SK-N-MC (cell line): ENCODE data around the gene CYP2D6.
A peak's percentile ranks its signal among the peaks of the same experiment; 100 is the strongest.
"Not testable (repeated sequence)": the region's sequence is repeated elsewhere in the genome, so short reads cannot be mapped to it uniquely, and the experiment has no call there.

Experiments used
- DNase-seq: peaks from one replicate; pipeline ENCODE4 v3.0.0-alpha.2; 2011; ENCODE audit warnings: low read depth, low spot score
- H3K27ac ChIP-seq: fragments of 200-600 bp; sonication (generic); 2 replicates; pipeline ENCODE4 v1.5.1; 2016; ENCODE audit warnings: mixed run types
- H3K36me3 ChIP-seq: fragments of 200-600 bp; sonication (generic); 2 replicates; pipeline ENCODE4 v1.6.1; 2017; ENCODE audit warnings: antibody characterized with exemption, low read length, mixed read lengths; ENCODE audit not compliant: insufficient read depth
- H3K4me3 ChIP-seq: fragments of 200-600 bp; sonication (generic); 2 replicates; pipeline ENCODE4 v1.5.1; 2016
- H3K9ac ChIP-seq: fragments of 200-600 bp; sonication (generic); 2 replicates; pipeline ENCODE4 v1.8.0; 2017; ENCODE audit warnings: mixed run types, mixed read lengths; ENCODE audit not compliant: insufficient read length
- H3K9me3 ChIP-seq: fragments of 200-600 bp; sonication (generic); 2 replicates; pipeline ENCODE4 v1.6.1; 2017; ENCODE audit warnings: low read depth, mild to moderate bottlenecking, antibody characterized with exemption, low read length, moderate library complexity, mixed read lengths
- EZH2 ChIP-seq: fragments of 200-600 bp; sonication (generic); IDR thresholded peaks from one replicate; pipeline ENCODE4 v1.6.1; 2017; ENCODE audit warnings: antibody characterized with exemption
- FOXP2 ChIP-seq: optimal IDR thresholded peaks from 2 replicates; pipeline ENCODE3; 2011; ENCODE audit warnings: mild to moderate bottlenecking, moderate library complexity; ENCODE audit not compliant: insufficient read depth; ENCODE audit errors: extremely low read length, control extremely low read depth
- POLR2AphosphoS5 ChIP-seq: IDR thresholded peaks from 2 replicates; pipeline ENCODE4 v1.6.1; 2012; ENCODE audit warnings: mild to moderate bottlenecking, low read depth, low read length, borderline replicate concordance

CYP2D6 gene

GRCh38 chr22:42130639-42131431 is at the start of gene CYP2D6:
Gene CYP2D6, minus strand, starts transcription at chr22:42130810. Its CDS starts 19 bp downstream, at chr22:42130791.
- not testable (repeated sequence) for H3K27ac ChIP-seq, H3K9ac ChIP-seq, DNase-seq, H3K36me3 ChIP-seq, H3K4me3 ChIP-seq, H3K9me3 ChIP-seq

DNA sequence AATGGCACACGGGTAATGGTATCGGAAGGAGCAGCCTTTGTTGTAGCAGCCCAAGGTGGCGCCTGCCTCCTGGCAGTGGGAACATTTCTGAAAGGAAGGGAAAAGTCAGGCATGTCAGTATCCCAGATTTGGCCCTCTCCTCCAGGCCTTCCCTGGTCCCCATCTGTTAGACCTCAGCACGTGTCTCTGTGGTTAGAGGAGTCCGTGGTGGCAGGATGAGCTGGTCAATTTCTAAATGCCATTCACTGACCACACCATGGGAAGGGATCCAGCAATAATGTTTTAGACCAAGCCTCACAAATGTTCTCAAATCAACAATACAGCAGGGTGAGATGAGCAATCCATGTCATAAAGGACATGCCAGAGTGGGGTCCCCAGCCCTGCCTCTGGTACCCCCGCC is 49.0 kb upstream of the CYP2D6 start:
- Histone ChIP-seq H3K9me3 (no peaks in the 10 kb centered on the region), H3K36me3 (peaks cover 4% of the 10 kb centered on the region; the same call in 1 of the 2 replicates), H3K4me3 (no peak overlapping the region), H3K9ac (no peak overlapping the region), H3K27ac (no peak overlapping the region)
- TF ChIP-seq POLR2AphosphoS5 (no peak), EZH2 (no peak), FOXP2 (no peak)
- DNase-seq = no peak

GRCh38 chr22:42178910-42179519 is 48.4 kb upstream of the CYP2D6 start:
- H3K27ac ChIP-seq = no peak overlapping the region
- H3K9me3 ChIP-seq = no peaks in the 10 kb centered on the region
- H3K4me3 ChIP-seq = no peak overlapping the region
- no peak overlapping the region for H3K9ac ChIP-seq
- DNase-seq = no peak
- TF ChIP-seq POLR2AphosphoS5 = no peak
- no peak for TF ChIP-seq FOXP2
- no peak for TF ChIP-seq EZH2
- H3K36me3 ChIP-seq = peaks cover 4% of the 10 kb centered on the region; the same call in 1 of the 2 replicates

DNA sequence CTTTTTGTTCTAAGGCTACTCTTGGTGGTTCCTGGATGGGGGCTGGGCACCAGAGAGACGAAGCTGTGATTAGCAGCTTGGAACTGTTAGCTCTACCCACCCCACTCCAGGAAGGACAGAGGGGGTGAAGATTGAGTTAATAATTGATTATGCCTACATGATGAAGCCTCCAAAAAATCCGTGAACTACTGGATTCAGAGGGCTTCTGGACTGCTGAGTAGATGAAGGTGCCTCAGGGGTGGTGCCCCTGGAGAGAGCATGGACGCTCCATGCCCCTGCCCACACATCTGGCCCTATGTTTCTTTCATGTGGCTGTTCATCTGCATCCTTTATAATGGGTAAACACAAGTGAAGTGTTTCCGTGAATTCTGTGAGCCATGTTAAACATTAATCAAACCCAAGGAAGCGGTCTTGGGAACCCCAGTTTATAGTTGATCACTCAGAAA is 47.3 kb upstream of the CYP2D6 start:
- TF ChIP-seq EZH2 = no peak
- TF ChIP-seq FOXP2 = no peak
- no peak for TF ChIP-seq POLR2AphosphoS5
- no peak overlapping the region for H3K27ac ChIP-seq
- DNase-seq = no peak
- H3K4me3 ChIP-seq = no peak overlapping the region
- no peak overlapping the region for H3K9ac ChIP-seq
- peaks cover 4% of the 10 kb centered on the region; the same call in 1 of the 2 replicates for H3K36me3 ChIP-seq
- H3K9me3 ChIP-seq = no peaks in the 10 kb centered on the region

GRCh38 chr22:42176255-42176915 is 45.8 kb upstream of the CYP2D6 start:
- TF ChIP-seq EZH2 (no peak), FOXP2 (no peak), POLR2AphosphoS5 (no peak)
- no peaks in the 10 kb centered on the region for H3K9me3 ChIP-seq
- peaks cover 4% of the 10 kb centered on the region; the same call in 1 of the 2 replicates for H3K36me3 ChIP-seq
- DNase-seq = no peak
- no peak overlapping the region for H3K27ac ChIP-seq
- no peak overlapping the region for H3K4me3 ChIP-seq
- no peak overlapping the region for H3K9ac ChIP-seq

DNA sequence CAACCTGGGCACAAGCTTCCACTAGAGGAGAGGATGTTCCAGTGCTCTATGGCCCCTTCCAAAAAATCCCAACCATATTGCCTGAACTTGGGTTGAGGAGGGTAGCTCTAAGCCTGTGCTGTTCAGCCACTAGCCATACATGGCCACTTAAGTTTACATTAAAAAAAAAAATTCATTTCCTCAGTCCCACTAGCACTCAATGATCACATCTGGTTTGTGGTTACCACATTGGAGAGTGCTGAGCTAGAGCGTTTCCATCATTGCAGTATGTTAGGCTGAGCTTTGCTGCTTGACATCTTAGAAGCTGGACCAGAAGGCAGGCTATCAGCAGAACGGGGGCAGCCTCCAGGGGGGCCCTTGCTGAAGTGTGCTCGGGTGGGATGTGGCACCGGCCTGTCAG is 43.5 kb upstream of the CYP2D6 start:
- H3K4me3 ChIP-seq = no peak overlapping the region
- TF ChIP-seq POLR2AphosphoS5 = no peak
- TF ChIP-seq FOXP2 = no peak
- TF ChIP-seq EZH2 = no peak
- no peak for DNase-seq
- H3K27ac ChIP-seq = no peak overlapping the region
- H3K9ac ChIP-seq = no peak overlapping the region
- peaks cover 13% of the 10 kb centered on the region; the same call in 1 of the 2 replicates for H3K36me3 ChIP-seq
- no peaks in the 10 kb centered on the region for H3K9me3 ChIP-seq

DNA sequence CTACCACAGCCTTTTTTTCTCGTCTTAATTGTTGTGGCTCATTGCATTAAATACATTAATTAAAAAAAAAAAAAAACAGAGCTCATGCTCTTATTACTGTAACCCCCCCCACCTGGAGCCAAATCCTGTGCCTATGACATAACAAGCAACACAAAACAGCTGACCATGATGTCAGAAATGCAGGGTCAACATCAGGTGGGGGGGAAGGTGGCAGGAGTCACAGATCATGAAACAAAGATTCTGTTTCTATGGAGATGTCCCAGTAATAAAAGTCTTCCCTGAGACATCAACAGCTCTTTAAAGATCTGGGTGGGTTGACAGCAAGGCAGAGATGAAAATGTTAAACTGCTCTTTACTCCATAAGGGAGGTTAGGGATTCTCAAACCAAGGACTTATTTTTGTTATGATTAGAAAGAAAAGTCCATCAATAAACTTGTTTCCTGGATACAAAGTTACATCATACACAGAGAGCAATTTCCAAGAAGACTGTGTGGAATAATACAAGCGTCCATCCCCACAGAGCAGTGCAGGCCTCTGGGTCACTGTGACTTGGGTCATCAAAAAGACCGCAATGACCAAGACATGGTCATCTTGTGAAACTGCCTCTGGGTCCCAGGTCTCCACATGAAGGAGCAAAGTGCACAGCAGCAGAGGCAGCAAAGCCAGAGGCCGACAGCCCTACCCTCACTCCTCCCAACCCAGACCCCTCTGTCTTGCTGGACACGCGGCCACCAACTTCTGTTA is 42.7 kb upstream of the CYP2D6 start:
- Histone ChIP-seq H3K36me3 (peaks cover 18% of the 10 kb centered on the region; the same call in 1 of the 2 replicates), H3K9me3 (no peaks in the 10 kb centered on the region), H3K27ac (peak overlapping the region; percentile 10; the same call in 1 of the 2 replicates), H3K9ac (no peak overlapping the region), H3K4me3 (no peak overlapping the region)
- TF ChIP-seq POLR2AphosphoS5 (no peak), EZH2 (no peak), FOXP2 (no peak)
- DNase-seq = no peak

DNA sequence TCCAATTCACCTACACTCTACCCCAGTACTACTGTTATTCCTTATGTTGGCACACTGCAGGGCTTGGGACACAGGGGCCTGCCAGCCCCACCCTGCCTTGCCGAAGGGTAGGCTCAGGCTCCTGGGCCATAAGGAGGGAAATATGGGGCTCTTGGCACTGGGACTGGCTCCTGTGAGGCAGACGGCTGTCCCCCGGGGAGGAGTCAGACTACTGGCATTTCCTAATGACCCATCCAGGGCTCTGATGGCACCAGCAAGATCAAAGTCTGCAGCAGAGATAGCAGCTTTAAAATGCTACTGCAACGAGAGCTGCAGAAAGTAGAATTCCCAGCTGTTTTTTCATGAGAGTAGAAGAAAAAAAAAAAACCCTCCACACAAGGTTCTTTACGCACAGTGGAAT is 42.2 kb upstream of the CYP2D6 start:
- Histone ChIP-seq H3K36me3 (peaks cover 15% of the 10 kb centered on the region; the same call in 1 of the 2 replicates), H3K4me3 (no peak overlapping the region), H3K27ac (peak overlapping the region; percentile 10; the same call in 1 of the 2 replicates), H3K9ac (no peak overlapping the region), H3K9me3 (no peaks in the 10 kb centered on the region)
- DNase-seq = no peak
- TF ChIP-seq EZH2 = no peak
- no peak for TF ChIP-seq FOXP2
- no peak for TF ChIP-seq POLR2AphosphoS5
